Epithelial cell of proximal tubule (primary cell): ENCODE results near the gene PPP1R13B. TPM values are rescaled to one million over a fixed set of nuclear protein-coding genes. Genes with fewer than 3 reads are reported as not detected.

Experiments used
- DNase-seq: peaks from one replicate; pipeline ENCODE4 v3.0.0-alpha.2; 2011; ENCODE audit warnings: low read depth
- H3K4me3 ChIP-seq: 2 replicates; pipeline ENCODE4 v1.5.1; 2011; ENCODE audit warnings: low read depth, mild to moderate bottlenecking, low read length
- total RNA-seq: library from RNA; depleted of rRNA; stranded (reverse); fragments of >200 nt; gene quantifications from 2 replicates; pipeline ENCODE4 v1.2.3, GENCODE V29; 2015
- TF ChIP-seq, protein P1 (sequence below): conservative IDR thresholded peaks from 2 replicates; pipeline ENCODE4 v1.5.1; 2012; ENCODE audit warnings: low read depth, mild to moderate bottlenecking, low read length

The PPP1R13B gene
- total RNA-seq, 1 donor from 2014 or later: 11.1 TPM

DNA sequence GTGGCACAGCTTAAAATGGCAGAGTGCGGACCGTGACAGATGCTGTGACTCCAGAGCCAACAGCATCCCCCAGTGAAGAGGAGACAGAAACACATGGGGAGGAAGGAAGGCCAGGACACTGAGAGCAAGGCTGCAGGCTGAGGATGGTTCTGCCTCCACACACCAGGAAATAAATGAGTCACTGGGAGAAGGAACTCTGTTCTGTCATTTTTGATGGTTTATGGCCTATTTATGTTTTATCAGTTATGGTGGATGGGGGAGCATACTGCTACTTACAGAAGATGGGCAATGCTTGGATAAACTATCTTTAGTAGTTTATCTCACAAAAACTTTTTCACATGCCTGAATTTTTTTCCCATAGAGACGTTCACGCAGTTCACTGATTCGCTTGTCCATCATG is 97.9 kb downstream of the PPP1R13B start:
- DNase-seq: no peak
- H3K4me3 ChIP-seq: no peak overlapping the region
- TF ChIP-seq, protein P1, sequence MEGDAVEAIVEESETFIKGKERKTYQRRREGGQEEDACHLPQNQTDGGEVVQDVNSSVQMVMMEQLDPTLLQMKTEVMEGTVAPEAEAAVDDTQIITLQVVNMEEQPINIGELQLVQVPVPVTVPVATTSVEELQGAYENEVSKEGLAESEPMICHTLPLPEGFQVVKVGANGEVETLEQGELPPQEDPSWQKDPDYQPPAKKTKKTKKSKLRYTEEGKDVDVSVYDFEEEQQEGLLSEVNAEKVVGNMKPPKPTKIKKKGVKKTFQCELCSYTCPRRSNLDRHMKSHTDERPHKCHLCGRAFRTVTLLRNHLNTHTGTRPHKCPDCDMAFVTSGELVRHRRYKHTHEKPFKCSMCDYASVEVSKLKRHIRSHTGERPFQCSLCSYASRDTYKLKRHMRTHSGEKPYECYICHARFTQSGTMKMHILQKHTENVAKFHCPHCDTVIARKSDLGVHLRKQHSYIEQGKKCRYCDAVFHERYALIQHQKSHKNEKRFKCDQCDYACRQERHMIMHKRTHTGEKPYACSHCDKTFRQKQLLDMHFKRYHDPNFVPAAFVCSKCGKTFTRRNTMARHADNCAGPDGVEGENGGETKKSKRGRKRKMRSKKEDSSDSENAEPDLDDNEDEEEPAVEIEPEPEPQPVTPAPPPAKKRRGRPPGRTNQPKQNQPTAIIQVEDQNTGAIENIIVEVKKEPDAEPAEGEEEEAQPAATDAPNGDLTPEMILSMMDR: no peak

DNA sequence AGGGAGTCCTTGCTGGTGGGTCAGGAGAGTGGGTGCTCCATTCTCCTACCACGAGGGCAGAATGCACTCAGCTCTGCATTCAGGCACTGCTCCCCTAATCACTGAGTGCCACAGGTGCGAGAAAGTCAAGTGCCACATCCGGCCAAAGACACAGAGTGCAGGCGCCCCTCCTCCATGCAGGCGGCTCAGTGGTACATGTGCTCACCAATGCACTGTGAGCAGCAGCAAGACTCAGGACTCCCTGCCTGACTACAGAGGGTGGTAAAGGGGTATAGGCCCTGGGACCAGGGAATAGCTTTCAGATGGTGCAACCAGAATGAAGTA is 98.9 kb downstream of the PPP1R13B start:
- no peak overlapping the region for H3K4me3 ChIP-seq
- TF ChIP-seq, protein P1: no peak
- DNase-seq: no peak

DNA sequence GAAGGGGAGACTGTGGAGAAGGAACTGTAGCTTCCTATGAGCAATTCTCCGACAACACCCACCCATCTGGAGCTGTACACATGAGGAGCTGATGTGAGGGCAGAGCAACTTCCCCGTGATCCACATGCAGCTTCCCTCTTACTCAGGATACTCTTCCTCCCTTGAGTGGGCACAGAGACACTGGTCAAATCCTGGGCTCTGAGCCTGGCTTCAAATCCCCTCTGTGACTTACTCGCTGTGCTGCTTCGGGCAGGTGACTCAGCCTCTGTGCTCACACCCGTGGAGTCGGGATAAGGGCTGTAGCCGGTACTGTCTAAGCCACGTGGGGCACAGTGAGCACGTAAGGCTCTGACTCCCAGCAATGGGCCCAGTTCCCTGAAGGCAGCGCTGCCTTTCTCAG is 100.7 kb downstream of the PPP1R13B start:
- no peak for DNase-seq
- no peak overlapping the region for H3K4me3 ChIP-seq
- TF ChIP-seq, protein P1: no peak

DNA sequence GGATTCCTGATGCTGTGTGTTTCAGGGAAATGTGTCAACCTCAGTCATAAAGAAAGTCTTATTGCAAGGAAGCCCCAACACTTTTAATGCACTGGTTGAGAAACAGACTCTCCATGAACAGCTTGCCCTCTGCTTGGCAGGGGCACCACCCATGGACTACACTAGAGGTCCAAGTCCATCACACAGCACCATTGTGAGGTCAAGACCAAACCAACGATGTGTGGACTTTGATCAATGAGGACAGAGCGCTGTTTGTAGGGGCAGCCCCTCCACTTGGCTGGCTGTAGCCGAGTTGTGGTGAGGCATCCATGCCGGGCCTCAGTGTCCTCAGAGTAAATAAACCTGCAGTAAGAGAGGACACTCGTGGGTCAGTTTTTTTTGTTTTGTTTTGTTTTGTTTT is 102.0 kb downstream of the PPP1R13B start:
- TF ChIP-seq, protein P1: no peak
- no peak overlapping the region for H3K4me3 ChIP-seq
- no peak for DNase-seq

DNA sequence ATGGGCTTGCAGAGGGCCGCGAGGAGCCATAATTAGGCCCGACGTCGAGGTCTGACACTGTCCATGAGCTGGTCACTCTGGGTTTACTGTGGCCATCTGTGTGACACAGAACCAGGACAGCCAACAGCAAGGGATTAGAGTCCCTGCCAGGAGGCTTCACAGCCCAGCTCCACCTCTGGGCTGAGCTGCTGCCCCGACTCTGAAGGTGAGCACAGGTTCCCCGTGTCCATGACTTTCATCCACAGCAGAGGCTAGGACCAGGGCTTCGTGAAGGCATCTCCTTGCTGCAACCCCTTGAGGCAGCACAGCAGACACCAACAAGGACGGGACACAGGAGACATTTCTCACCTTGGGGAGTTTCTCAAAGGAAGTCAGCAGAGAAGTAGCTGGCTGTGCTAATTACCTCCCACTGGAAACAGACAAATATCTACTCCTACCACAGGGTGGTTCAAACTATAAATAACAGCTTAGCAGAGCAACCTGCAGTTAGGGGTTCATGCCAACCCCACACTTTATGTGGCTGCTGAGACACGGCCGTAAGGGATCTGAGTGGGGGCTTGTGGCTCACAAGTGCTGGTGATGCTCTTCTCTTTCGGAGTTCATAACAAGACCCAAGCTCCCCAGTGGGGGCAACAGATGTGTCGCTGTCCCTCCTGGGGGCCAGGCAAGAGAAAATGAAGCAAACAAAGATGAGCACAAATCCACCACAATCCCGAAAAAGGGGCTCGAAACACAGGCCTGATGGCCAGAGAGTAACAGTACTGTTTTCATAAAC is 102.6 kb downstream of the PPP1R13B start:
- no peak for DNase-seq
- H3K4me3 ChIP-seq: no peak overlapping the region
- TF ChIP-seq, protein P1: no peak

DNA sequence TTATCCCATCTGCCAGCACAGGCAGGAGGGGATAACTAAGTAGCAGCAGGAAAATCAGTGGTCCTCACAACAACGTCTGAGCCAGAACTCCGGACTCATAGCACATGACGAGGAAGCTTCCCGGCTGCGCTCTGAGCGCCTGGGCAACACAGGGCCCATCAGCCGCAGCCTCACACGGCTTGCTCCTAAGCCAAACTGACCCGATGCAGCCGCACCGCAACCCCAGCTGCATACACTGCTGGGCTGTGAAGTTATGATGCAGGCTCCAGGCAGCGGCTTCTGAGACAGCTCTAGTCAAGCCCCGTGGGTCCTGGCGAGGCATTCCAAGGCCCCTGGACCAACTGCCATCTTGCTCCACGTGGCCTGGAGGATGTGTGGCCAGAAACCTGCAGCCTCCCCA is 103.7 kb downstream of the PPP1R13B start:
- TF ChIP-seq, protein P1: no peak
- DNase-seq: no peak
- H3K4me3 ChIP-seq: no peak overlapping the region

DNA sequence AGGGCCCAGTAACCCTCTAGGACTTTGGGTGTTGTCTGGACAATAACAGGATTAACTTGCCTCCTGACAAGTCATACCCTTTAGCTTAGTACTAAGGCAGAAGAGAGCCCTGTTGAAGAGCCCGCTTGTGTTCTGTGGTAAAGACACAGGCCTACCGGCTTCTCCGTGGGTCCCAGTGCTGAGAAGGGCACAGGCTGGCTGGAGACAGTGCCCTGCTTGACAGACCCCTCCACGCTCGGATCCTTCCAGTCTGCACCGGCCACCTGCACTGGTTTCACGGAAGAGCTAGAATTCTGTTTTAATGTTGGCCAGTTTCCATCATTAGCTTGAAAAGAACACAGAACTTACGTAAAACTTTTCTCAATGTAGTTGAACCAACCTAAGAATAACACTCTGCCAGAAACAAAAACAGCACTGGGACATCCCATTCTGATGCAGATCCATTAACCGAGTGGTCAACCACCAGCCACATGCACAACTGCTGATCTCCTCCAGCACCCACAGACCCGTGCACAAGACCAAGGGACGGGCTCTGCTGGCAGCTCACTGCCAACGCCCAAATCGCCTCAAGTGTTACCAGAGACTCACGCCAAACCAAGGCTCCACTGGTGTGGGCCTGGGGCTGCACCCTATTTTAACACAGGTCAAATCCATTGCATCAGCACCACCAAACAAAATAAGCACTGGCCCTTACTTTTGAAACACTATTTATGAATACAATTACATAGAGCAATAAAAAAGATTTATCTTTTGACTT is 104.7 kb downstream of the PPP1R13B start:
- no peak for DNase-seq
- TF ChIP-seq, protein P1: no peak

More for the DNA sequence above, 104.7 kb downstream of the PPP1R13B start:
- H3K4me3 ChIP-seq: no peak overlapping the region
